SK-N-SH treated with all-trans-retinoic acid at 6 μM for 48 hours (cell line): ENCODE measurements around the gene KIAA1217.

Source experiments
- ATAC-seq: fragments of 200-7000 bp; cut with Tn5 transposase; 3 replicates; pipeline ENCODE4 v1.9.1; 2020; ENCODE audit warnings: mild to moderate bottlenecking, moderate library complexity
- BACH2 ChIP-seq: fragments of 250-450 bp; sonication (Bioruptor Pico); IDR thresholded peaks from 2 replicates; pipeline ENCODE4 v1.9.0; 2021; ENCODE audit warnings: mild to moderate bottlenecking, borderline replicate concordance
- CREB5 ChIP-seq: fragments of 250-450 bp; sonication (Bioruptor Pico); IDR thresholded peaks from 2 replicates; pipeline ENCODE4 v1.5.1; 2020; ENCODE audit warnings: low read depth, mild to moderate bottlenecking, moderate library complexity
- CSDC2 ChIP-seq: fragments of 250-450 bp; sonication (Bioruptor Pico); IDR thresholded peaks from 2 replicates; pipeline ENCODE4 v1.5.0; 2020; ENCODE audit warnings: mild to moderate bottlenecking, moderate library complexity
- CSRNP3 ChIP-seq: fragments of 250-450 bp; sonication (Bioruptor Pico); IDR thresholded peaks from 2 replicates; pipeline ENCODE4 v1.5.1; 2021; ENCODE audit warnings: mild to moderate bottlenecking, moderate library complexity
- ESRRG ChIP-seq: fragments of 250-450 bp; sonication (Bioruptor Pico); IDR thresholded peaks from 2 replicates; pipeline ENCODE4 v1.6.1; 2021; ENCODE audit warnings: mild to moderate bottlenecking
- GLIS3 ChIP-seq: fragments of 250-450 bp; sonication (Bioruptor Pico); IDR thresholded peaks from 2 replicates; pipeline ENCODE4 v1.5.0; 2020; ENCODE audit warnings: mild to moderate bottlenecking, moderate library complexity
- ISL1 ChIP-seq: fragments of 250-450 bp; sonication (Bioruptor Pico); IDR thresholded peaks from 2 replicates; pipeline ENCODE4 v2.1.2; 2022; ENCODE audit warnings: mild to moderate bottlenecking, moderate library complexity
- OSR1 ChIP-seq: fragments of 250-450 bp; sonication (Bioruptor Pico); IDR thresholded peaks from 2 replicates; pipeline ENCODE4 v1.8.0; 2022; ENCODE audit warnings: moderate library complexity, mild to moderate bottlenecking, inconsistent platforms
- PATZ1 ChIP-seq: fragments of 250-450 bp; sonication (Bioruptor Pico); IDR thresholded peaks from 2 replicates; pipeline ENCODE4 v1.8.0; 2020; ENCODE audit warnings: mild to moderate bottlenecking, moderate library complexity, borderline replicate concordance
- RARB ChIP-seq: fragments of 250-450 bp; sonication (Bioruptor Pico); IDR thresholded peaks from 2 replicates; pipeline ENCODE4 v1.8.0; 2021; ENCODE audit warnings: mild to moderate bottlenecking, moderate library complexity
- SNAI2 ChIP-seq: fragments of 250-450 bp; sonication (Bioruptor Pico); IDR thresholded peaks from 2 replicates; pipeline ENCODE4 v1.5.0; 2020; ENCODE audit warnings: mild to moderate bottlenecking, moderate library complexity
- TCF4 ChIP-seq: fragments of 250-450 bp; sonication (Bioruptor Pico); IDR thresholded peaks from 2 replicates; pipeline ENCODE4 v1.8.0; 2021; ENCODE audit warnings: mild to moderate bottlenecking, moderate library complexity, borderline replicate concordance
- TOX ChIP-seq: fragments of 250-450 bp; sonication (Bioruptor Pico); IDR thresholded peaks from 2 replicates; pipeline ENCODE4 v1.8.0; 2021; ENCODE audit warnings: mild to moderate bottlenecking, moderate library complexity, borderline replicate concordance
- TSHZ2 ChIP-seq: fragments of 250-450 bp; sonication (Bioruptor Pico); IDR thresholded peaks from 2 replicates; pipeline ENCODE4 v1.5.0; 2020; ENCODE audit warnings: mild to moderate bottlenecking, moderate library complexity
- ZC3H10 ChIP-seq: fragments of 250-450 bp; sonication (Bioruptor Pico); IDR thresholded peaks from 2 replicates; pipeline ENCODE4 v1.5.1; 2021; ENCODE audit warnings: mild to moderate bottlenecking, moderate library complexity
- ZFP30 ChIP-seq: fragments of 450-650 bp; formaldehyde crosslinking; IDR thresholded peaks from 2 replicates; pipeline ENCODE4 v1.5.0; 2022; ENCODE audit warnings: mild to moderate bottlenecking, moderate library complexity
- ZNF565 ChIP-seq: fragments of 450-650 bp; formaldehyde crosslinking; conservative IDR thresholded peaks from 2 replicates; pipeline ENCODE4 v1.5.0; 2020; ENCODE audit warnings: low read depth, mild to moderate bottlenecking, moderate library complexity
- ZNF70 ChIP-seq: fragments of 450-650 bp; formaldehyde crosslinking; IDR thresholded peaks from 2 replicates; pipeline ENCODE4 v1.5.0; 2020; ENCODE audit warnings: mild to moderate bottlenecking, moderate library complexity
- ZNF8 ChIP-seq: fragments of 450-650 bp; formaldehyde crosslinking; IDR thresholded peaks from 2 replicates; pipeline ENCODE4 v1.5.0; 2020; ENCODE audit warnings: mild to moderate bottlenecking, moderate library complexity

Gene KIAA1217

GRCh38 chr10:24570658-24571426 is 361.9 kb downstream of the KIAA1217 start:
- no peak for TF ChIP-seq GLIS3
- TF ChIP-seq PATZ1 (CRISPR knock-in tag): no peak
- ATAC-seq: no peak

- TF ChIP-seq SNAI2 (CRISPR knock-in tag): no peak
- no peak for ATAC-seq
Observed at GRCh38 chr10:24571870-24572450, 363.0 kb downstream of the KIAA1217 start.

- no peak for ATAC-seq
- TF ChIP-seq ESRRG (CRISPR knock-in tag) (no peak), ZNF565 (CRISPR knock-in tag) (no peak), ZNF70 (CRISPR knock-in tag) (no peak), TSHZ2 (CRISPR knock-in tag) (no peak), ZFP30 (CRISPR knock-in tag) (no peak), CREB5 (CRISPR knock-in tag) (no peak), CSRNP3 (CRISPR knock-in tag) (no peak), PATZ1 (CRISPR knock-in tag) (no peak), SNAI2 (CRISPR knock-in tag) (no peak), GLIS3 (no peak), TCF4 (CRISPR knock-in tag) (no peak), RARB (no peak), ZNF8 (CRISPR knock-in tag) (no peak)
Observed at GRCh38 chr10:24574161-24574560, 365.2 kb downstream of the KIAA1217 start.

- peak; percentile 23; the same call in 1 of the 3 replicates for ATAC-seq
- TF ChIP-seq ZNF8 (CRISPR knock-in tag) (no peak), TSHZ2 (CRISPR knock-in tag) (no peak), OSR1 (CRISPR knock-in tag) (no peak), ZNF565 (CRISPR knock-in tag) (no peak), ZC3H10 (CRISPR knock-in tag) (no peak), CSDC2 (CRISPR knock-in tag) (no peak), TOX (CRISPR knock-in tag) (no peak), CSRNP3 (CRISPR knock-in tag) (no peak), ISL1 (CRISPR knock-in tag) (no peak), BACH2 (no peak), ZNF70 (CRISPR knock-in tag) (no peak), RARB (no peak)
Observed at GRCh38 chr10:24574578-24575155, 365.7 kb downstream of the KIAA1217 start.
